ENCODE data around the gene DOK6. TPM values are rescaled to one million over a fixed set of nuclear protein-coding genes. Genes with fewer than 3 reads are reported as not detected.

Gene DOK6
- total and polyA plus RNA-seq, 2 of the 13 experiments (the other 11 are each of a cell fraction or from before 2014, with no cell fraction given) = 17.0 to 17.2 TPM

- TF ChIP-seq ZMYM2 (CRISPR knock-in tag; IDR thresholded peaks at IDR 0.05) = peak; percentile 35
- no peak for TF ChIP-seq DR1 (CRISPR knock-in tag; IDR thresholded peaks at IDR 0.05)
- TF ChIP-seq ZNF343 (CRISPR knock-in tag; IDR thresholded peaks at IDR 0.05) = 0 out of 2 replicates have a peak, but pooled peaks have one; percentile 25
- 0 out of 2 replicates have a peak, but pooled peaks have one; percentile 7 for TF ChIP-seq ZNF280D (CRISPR knock-in tag; IDR thresholded peaks at IDR 0.05)
- TF ChIP-seq TIGD3 (CRISPR knock-in tag; IDR thresholded peaks at IDR 0.05; ENCODE audit: borderline replicate concordance) = no peak
- no peak for TF ChIP-seq NR0B2 (CRISPR knock-in tag; IDR thresholded peaks at IDR 0.05)
- 0 out of 2 replicates have a peak, but pooled peaks have one; percentile 14 for TF ChIP-seq STAG1 (CRISPR knock-in tag; IDR thresholded peaks at IDR 0.05)
- no peak for TF ChIP-seq FOXA1 (IDR thresholded peaks at IDR 0.05)
- peak; percentile 8; the same call in 1 of the 2 replicates for TF ChIP-seq FOXA1 (CRISPR knock-in tag; IDR thresholded peaks at IDR 0.05)
- 0 out of 4 replicates have a peak, but pooled peaks of 1 of the 2 experiments have one; percentile 48 for TF ChIP-seq ATF4 (CRISPR knock-in tag; IDR thresholded peaks at IDR 0.05)
- TF ChIP-seq ZNF34 (CRISPR knock-in tag; IDR thresholded peaks at IDR 0.05; ENCODE audit: borderline replicate concordance) = 0 out of 2 replicates have a peak, but pooled peaks have one; percentile 56
- no peak for TF ChIP-seq CAMTA2 (CRISPR knock-in tag; IDR thresholded peaks at IDR 0.05; ENCODE audit: borderline replicate concordance)
- TF ChIP-seq RCOR2 (CRISPR knock-in tag; IDR thresholded peaks at IDR 0.05) = peak; percentile 38; the same call in 1 of the 2 replicates
- TF ChIP-seq PRDM10 (CRISPR knock-in tag; IDR thresholded peaks at IDR 0.05; ENCODE audit: low read depth) = no peak
- TF ChIP-seq FOXA3 (CRISPR knock-in tag; IDR thresholded peaks at IDR 0.05) = peak; percentile 75
- no peak for TF ChIP-seq LRRFIP1 (CRISPR knock-in tag; conservative IDR thresholded peaks at IDR 0.05)
- no peak for TF ChIP-seq NRL (CRISPR knock-in tag; IDR thresholded peaks at IDR 0.05; ENCODE audit: borderline replicate concordance)
Measured at GRCh38 chr18:69353023-69353422, 47.7 kb upstream of the DOK6 start (continued).
